ENCODE measurements around the gene LRRC41.
"Not testable (repeated sequence)": the region's sequence is repeated elsewhere in the genome, so short reads cannot be mapped to it uniquely, and the experiment has no call there.

LRRC41 gene

DNA sequence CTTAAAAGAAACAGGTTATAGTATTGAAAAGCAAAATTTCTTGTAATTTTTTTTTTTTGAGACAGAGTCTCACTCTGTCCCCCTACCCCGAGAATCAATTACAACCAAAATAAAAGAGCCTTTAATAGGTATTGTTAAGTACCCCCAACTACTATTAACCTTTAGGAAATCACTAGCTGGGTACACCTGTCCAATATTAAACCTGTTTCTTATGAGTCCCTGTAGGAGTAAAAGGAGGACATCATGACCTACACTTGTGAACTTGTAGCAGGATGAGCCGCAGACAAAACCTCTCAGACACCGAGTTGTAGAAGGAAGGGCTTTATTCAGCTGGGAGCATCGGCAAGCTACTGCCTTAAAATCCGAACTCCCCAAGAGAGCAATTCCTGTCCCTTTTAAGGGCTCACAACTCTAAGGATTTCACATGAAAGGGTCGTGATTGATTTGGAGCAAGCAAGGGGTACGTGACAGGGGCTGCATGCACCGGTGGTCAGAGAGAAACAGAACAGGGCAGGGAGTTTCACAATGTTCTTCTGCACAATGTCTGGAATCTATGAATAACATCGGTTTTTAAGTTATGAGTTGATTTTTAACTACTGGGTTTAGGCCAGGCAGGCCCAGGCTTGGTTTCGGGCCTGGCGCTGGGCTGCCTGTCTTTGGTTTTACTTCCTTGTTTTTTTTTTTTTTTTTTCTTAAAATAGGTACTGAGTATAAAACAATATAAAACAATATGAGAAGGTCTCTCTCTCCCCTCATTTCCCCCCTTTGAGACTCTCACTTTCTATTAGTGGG, 22.1 kb upstream of the LRRC41 start:
- DNase-seq = peak; percentile 5

GRCh38 chr1:46322191-46322590, 18.8 kb upstream of the LRRC41 start:
- peak; percentile 21 for DNase-seq

- DNase-seq = not testable (repeated sequence)
These were observed 16.8 kb upstream of the LRRC41 start for GRCh38 chr1:46319960-46320914.

- peak; percentile 50 for DNase-seq
These were observed 15.9 kb upstream of the LRRC41 start for GRCh38 chr1:46319301-46319700.

DNA sequence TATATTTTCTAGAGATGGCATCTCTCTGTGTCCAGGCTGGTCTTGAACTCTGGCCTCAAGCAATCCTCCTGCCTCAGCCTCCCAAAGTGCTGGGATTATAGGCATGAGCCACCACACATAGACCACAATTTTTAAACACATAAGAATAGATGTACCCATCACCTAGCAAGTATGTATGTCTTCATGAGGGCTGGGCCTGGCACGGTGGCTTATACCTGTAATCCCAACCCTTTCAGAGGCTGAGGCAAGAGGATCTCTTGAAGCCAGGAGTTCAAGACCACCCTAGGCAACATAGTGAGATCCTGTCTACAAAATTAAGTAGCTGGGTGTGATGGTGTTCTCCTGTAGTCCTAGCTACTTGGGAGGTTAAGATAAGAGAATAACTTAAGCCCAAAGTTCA, 13.9 kb upstream of the LRRC41 start:
- peak; percentile 22 for DNase-seq

DNA sequence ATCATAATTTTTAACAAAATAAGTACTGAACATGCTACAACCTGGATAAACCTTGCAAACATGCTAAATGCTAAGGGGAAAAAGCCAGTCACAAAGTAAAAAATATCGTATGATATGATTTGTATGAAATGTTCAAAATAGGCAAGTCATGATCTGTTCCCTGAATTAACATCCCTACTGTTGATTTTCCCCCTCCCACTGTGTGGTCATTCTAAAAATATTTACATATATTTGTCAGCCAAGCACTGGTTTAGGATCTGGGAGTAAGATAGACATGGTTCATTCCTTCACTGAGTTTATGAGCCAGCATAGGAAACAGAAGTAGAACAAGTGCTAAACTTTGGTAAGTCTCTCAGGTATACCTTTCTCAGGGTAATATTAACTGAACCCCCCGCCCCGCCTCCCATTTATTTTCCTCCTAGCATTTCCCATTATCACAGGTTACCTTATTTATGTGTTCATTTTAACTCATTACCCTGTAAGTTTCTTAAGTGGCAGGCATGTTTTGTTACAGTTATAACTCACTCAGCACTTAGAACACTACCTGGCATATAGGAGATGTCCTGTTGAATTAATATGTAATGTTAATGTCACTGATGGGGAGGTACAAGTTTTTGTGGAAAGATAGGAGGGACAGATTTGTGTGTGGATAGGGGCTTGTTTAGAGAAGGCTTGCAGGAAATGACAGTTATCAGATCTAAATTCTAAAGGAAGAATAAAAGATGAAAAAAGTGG, 12.4 kb upstream of the LRRC41 start:
- no peak for DNase-seq

DNA sequence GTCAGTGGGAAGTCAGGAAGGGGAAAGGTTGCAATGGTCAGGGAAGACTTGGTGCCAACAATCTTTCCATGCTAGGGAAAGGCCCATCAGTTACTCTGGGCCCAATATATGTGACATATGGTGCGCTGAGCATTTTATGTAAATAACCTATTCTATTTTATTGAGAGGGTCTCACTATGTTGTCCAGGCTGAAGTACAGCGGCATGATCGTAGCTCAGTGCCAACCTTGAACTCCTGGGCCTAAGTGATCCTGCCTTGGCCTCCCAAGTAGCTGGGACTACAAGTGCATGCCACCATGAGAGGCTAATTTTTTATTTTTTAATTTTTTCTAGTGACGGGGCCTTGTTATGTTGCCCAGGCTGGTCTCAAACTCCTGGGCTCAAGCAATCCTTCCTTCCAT, 6.9 kb upstream of the LRRC41 start:
- no peak for DNase-seq

DNA sequence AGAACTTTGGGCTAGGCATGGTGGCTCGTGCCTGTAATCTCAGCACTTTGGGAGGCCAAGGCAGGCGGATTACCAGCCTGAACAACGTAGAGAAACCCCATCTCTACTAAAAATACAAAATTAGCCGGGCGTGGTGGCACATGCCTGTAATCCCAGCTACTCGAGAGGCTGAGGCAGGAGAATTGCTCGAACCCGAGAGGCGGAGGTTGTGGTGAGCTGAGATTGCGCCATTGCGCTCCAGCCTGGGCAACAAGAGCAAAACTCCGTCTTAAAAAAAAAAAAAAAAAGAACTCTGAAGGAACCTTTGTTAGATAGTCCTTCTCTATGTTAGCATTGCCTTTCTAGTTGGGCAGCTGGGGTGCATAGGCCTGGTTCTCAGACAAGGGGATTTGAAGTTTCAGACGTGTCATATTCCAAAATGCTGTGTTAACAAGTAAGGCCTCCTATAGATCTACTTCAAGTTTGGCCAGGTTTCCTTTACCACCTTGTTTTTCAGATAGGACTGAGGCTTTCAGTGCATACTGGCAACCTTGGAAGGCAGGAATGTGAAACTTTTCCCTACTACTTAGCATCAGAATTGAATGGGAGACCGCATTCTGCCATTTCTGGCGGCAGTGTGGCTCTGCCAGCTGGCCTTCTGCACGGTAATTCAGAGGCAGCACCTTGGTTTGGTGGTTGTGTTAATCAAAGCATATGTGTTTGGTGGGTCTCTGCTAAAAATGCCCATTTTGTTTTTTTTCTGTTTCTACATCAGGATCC, 6.2 kb upstream of the LRRC41 start:
- no peak for DNase-seq

GRCh38 chr1:46306159-46306530, 2.7 kb upstream of the LRRC41 start:
- no peak for DNase-seq

- DNase-seq = no peak
These were observed 483 bp upstream of the LRRC41 start for GRCh38 chr1:46303872-46304326.

DNA sequence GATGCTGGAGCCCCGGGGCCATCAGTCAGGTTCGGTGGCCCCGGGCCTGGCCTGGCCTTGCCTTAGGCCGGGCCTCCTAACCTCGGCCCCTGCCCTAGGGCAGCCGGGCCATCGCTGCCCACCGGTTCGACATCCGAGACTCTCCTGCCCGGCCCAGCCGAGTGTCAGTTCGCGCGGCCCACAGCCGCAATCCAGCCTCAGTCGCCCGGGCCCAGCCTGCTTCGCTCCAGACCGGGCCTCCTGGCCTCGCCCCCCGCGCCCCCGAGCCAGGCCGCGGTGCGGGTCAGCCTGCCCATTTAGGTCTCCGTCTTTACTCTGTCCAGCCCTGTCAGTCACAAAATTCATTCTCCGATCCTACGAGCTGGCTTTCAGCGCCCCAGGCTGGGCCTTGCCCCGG, 777 bp downstream of the LRRC41 start:
- DNase-seq = peak; percentile 75

DNA sequence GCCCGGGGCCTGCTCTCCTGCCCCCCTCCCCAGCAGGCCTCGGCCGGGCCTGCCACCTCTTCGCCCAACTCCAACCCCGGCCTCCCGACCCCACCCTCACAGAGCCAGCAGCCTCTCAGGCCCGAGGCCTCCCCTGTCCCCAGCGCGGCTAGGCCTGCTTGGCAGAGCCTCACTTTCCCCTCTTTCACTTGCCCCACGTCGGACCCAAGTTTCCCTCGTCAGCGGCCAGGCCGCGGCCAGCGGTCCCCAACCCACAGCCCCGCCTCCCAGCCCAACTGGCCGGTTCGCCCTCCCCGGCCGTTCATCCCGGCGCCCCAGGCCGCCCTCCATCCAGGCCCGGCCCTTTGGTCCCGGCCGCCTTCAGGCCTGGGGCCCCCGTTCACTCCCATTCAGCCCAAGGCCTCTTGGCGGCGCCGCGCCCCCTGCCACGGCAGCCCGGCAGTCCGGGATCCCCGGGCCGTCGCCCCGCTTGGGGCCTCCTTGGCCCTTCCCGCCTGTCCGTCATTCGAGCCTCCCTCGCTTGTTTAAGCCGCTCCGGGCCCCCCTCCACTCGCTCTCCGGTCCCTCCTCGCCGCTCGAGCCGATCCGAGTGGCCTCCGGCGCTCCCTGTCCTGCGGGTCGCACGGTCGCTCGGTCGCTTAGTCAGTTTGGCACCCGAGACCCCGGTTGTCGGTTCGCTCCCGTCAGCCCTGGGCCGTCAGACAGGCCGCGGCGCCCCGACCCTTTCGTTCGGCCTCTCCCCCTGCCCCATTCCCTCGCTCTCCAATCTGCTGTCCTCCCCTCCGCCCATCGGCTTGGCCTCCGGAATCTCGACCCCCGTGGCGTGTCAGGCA, 1.4 kb downstream of the LRRC41 start:
- DNase-seq = peak; percentile 84

DNA sequence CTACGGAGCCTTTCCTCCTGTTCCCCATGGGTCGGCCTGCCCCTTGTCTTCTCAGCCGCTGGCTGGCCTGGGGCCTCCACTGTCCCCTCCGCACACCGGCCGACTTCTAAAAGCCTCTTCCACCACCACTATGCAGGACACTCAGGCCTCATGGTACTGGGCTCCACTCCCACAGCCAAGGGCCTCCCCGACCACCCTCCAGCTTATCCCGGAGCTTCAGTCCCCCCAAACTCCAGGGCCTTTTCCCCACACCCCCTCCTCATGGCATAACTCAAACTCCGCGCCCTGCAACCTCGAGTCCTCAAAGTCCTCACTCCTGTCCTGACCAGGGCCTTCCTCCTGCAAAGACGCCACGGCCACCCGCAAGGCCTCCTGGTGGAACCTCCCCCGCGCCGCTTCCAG, 2.0 kb downstream of the LRRC41 start:
- no peak for DNase-seq

DNA sequence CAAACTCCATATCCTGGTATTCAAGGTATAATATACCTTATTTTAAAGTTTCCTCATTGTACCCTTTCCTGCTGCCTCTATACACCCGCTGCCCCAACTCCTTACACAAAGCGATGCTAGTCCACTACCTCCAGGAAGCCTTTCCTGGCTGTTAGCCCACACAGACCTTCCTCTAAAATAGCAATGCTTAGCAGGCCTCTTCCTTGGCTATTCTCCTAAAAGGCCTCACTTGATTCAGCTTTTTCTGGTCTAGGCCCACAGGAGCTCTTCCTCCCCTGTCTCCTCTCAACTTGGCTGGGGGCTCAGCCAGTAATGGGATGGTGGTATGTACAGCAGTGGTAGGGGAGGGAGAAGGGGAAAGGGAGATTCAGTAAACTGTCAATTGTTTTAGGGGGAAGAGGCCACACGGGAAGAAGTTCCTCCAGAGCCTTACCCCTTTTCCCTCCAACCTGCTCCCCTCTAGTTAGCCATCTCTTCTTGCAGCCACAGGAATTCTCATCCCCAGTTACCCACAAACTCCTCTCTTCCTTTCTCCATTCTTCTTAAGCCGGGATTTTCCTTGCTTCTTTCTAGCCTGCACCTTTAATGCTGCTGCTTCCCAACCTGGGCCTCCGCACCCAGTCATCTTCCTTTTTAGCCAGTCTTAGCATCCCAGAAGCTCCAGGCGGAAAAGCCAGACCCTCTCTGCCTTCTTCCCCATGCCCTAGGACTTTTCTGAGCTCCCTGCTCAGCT, 2.6 kb downstream of the LRRC41 start:
- no peak for DNase-seq

DNA sequence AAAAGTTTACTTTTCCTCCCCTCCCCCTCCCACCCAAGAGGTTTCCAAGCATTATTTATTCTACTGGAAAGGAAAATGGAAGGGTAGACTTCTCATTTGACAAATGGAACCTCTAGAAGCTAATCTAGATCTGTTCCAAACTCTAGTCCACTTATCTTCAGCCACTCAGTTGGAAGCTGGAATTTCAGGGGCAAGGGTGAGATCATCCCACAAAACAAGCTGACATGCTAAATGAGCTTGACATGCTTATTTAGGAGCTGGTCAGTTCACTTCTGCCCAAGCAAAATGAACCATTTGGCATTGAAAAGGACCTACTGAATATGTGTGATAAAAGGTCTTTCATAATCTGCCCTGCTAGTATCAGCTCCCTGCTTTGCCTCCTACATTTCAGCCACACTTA, 5.0 kb downstream of the LRRC41 start:
- no peak for DNase-seq

- DNase-seq = no peak
These were observed 8.1 kb downstream of the LRRC41 start for GRCh38 chr1:46295306-46295705.

DNA sequence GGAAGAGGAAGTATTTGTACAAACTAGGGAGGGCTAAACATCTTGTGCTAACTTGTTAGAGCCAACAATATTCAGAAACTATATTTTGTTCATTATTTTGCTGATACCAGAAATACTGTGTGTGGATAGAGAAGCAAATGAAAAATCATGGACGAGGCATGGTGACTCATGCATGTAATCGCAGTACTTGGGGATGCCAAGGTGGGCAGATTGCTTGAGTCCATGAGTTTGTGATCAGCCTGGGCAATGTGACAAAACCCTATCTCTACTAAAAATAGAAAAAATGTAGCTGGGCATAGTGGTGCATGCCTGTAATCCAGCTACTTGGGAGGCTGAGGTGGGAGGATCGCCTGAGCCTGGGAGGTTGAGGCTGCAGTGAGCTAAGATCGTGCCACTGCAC, 13.4 kb downstream of the LRRC41 start:
- no peak for DNase-seq

GRCh38 chr1:46289134-46289494, 14.3 kb downstream of the LRRC41 start:
- DNase-seq = no peak

GRCh38 chr1:46288485-46289133, 14.8 kb downstream of the LRRC41 start:
- no peak for DNase-seq

DNA sequence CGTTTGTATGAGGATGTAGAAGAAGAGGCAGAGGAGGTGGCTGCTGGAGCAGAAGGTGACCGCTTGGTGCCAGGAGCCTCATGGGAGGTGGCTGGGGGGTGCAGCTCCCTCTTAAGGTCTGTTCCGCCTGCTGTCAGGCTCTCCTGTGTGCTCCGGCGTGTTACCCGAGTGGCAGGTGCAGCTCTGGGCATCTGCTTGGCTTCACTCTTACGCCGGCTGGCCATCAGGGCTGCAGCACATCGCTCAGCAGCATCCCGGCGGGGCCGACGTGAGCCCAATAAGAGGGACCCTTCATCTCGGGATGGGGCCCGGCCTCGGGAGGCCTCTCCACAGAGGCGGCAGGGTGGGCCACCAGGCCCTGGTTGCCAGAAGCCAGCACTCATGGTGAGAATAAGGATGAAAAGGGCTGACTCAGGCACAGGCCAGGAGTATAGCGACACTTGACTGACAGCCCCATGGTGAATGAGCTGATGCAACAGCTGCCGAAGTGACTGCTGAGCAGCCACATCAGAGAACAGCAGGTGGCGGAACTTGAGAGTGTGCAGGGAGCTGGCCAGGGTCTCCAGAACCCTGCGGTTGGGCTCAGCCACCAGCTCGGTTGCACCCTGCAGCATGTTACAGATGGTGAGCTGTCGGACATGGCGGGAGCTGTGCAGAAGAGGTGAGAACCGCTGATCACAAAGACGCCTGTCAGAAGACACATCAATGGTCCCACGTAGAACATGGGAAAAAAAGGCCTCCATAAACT, 17.5 kb downstream of the LRRC41 start:
- DNase-seq = no peak
